ENCODE measurements around the gene ATP1A3.
"Not testable (repeated sequence)": the region's sequence is repeated elsewhere in the genome, so short reads cannot be mapped to it uniquely, and the experiment has no call there.

ATP1A3 gene

GRCh38 chr19:41939209-41939608 lies 54.8 kb downstream of the ATP1A3 start:
- H2BK15ac ChIP-seq (ENCODE audit: low read depth, poor library complexity, severe bottlenecking); H3K79me1 ChIP-seq (replicated peaks; ENCODE audit: low read length, poor library complexity, severe bottlenecking); H2AK5ac ChIP-seq (ENCODE audit: low read length, severe bottlenecking); H2AFZ ChIP-seq (ENCODE audit: low read depth, low read length); H3K4me1 ChIP-seq (ENCODE audit: control insufficient read depth, insufficient read depth, low read depth, low read length); H3K23ac ChIP-seq (ENCODE audit: low read length in 2 of 2); H3K27ac ChIP-seq (ENCODE audit: low read length, poor library complexity, severe bottlenecking); H4K91ac ChIP-seq (ENCODE audit: low read length); H4K8ac ChIP-seq (ENCODE audit: low read length); H3K36me3 ChIP-seq (ENCODE audit: control insufficient read depth in 1 of 2, insufficient read depth in 2 of 2, low read depth in 1 of 2, low read length in 2 of 2); DNase-seq; H3K4me3 ChIP-seq (ENCODE audit: insufficient read depth in 1 of 2, low read depth in 1 of 2, low read length in 2 of 2); H3K4ac ChIP-seq (ENCODE audit: low read depth in 1 of 2, low read length in 2 of 2); H2BK12ac ChIP-seq (ENCODE audit: low read length in 2 of 2); H2BK120ac ChIP-seq (ENCODE audit: low read depth, low read length); H3K9me3 ChIP-seq (ENCODE audit: control insufficient read depth, low read length); H3K4me2 ChIP-seq (ENCODE audit: low read length, poor library complexity, severe bottlenecking); H3K9ac ChIP-seq (ENCODE audit: low read length); H3K14ac ChIP-seq (ENCODE audit: low read length in 2 of 2); H3K18ac ChIP-seq (ENCODE audit: low read depth in 1 of 2, low read length in 2 of 2); H2BK5ac ChIP-seq (ENCODE audit: low read depth, low read length, poor library complexity, severe bottlenecking): not testable (repeated sequence)
- H3K27me3 ChIP-seq (ENCODE audit: control insufficient read depth in 1 of 2, insufficient read depth in 1 of 2, low read length in 2 of 2) = peaks cover 29 to 31% of the 10 kb centered on the region in 2 experiments

GRCh38 chr19:41937525-41938468 lies 56.2 kb downstream of the ATP1A3 start:
- Histone ChIP-seq H3K14ac (ENCODE audit: low read length in 2 of 2) (no peak overlapping the region), H4K8ac (ENCODE audit: low read length) (peak overlapping the region; percentile 39), H3K23ac (ENCODE audit: low read length in 2 of 2) (no peak overlapping the region), H2AK5ac (ENCODE audit: low read length, severe bottlenecking) (no peak overlapping the region), H3K4me2 (ENCODE audit: low read length, poor library complexity, severe bottlenecking) (no peak overlapping the region), H2AFZ (ENCODE audit: low read depth, low read length) (no peak overlapping the region), H3K9me3 (ENCODE audit: control insufficient read depth, low read length) (no peaks in the 10 kb centered on the region), H3K9ac (ENCODE audit: low read length) (no peak overlapping the region), H3K4me3 (ENCODE audit: insufficient read depth in 1 of 2, low read depth in 1 of 2, low read length in 2 of 2) (no peak overlapping the region), H2BK15ac (ENCODE audit: low read depth, poor library complexity, severe bottlenecking) (no peak overlapping the region), H3K4me1 (ENCODE audit: control insufficient read depth, insufficient read depth, low read depth, low read length) (peaks cover 9% of the 10 kb centered on the region), H2BK5ac (ENCODE audit: low read depth, low read length, poor library complexity, severe bottlenecking) (no peak overlapping the region), H4K91ac (ENCODE audit: low read length) (no peak overlapping the region), H3K18ac (ENCODE audit: low read depth in 1 of 2, low read length in 2 of 2) (no peak overlapping the region), H3K79me1 (replicated peaks; ENCODE audit: low read length, poor library complexity, severe bottlenecking) (no peaks in the 10 kb centered on the region), H3K27me3 (ENCODE audit: control insufficient read depth in 1 of 2, insufficient read depth in 1 of 2, low read length in 2 of 2) (peaks cover 41 to 43% of the 10 kb centered on the region in 2 experiments), H3K36me3 (ENCODE audit: control insufficient read depth in 1 of 2, insufficient read depth in 2 of 2, low read depth in 1 of 2, low read length in 2 of 2) (no peaks in the 10 kb centered on the region), H3K4ac (ENCODE audit: low read depth in 1 of 2, low read length in 2 of 2) (no peak overlapping the region), H3K27ac (ENCODE audit: low read length, poor library complexity, severe bottlenecking) (no peak overlapping the region), H2BK12ac (ENCODE audit: low read length in 2 of 2) (no peak overlapping the region), H2BK120ac (ENCODE audit: low read depth, low read length) (no peak overlapping the region)
- DNase-seq = no peak
- WGBS = 50% methylated on average over 21 of the region's 22 CpGs

- no peak overlapping the region for H2BK15ac ChIP-seq (ENCODE audit: low read depth, poor library complexity, severe bottlenecking)
- H2AFZ ChIP-seq (ENCODE audit: low read depth, low read length) = no peak overlapping the region
- no peak overlapping the region for H3K14ac ChIP-seq (ENCODE audit: low read length in 2 of 2)
- H2BK12ac ChIP-seq (ENCODE audit: low read length in 2 of 2) = no peak overlapping the region
- no peak overlapping the region for H2BK5ac ChIP-seq (ENCODE audit: low read depth, low read length, poor library complexity, severe bottlenecking)
- no peak overlapping the region for H3K4me2 ChIP-seq (ENCODE audit: low read length, poor library complexity, severe bottlenecking)
- DNase-seq = no peak
- no peak overlapping the region for H2AK5ac ChIP-seq (ENCODE audit: low read length, severe bottlenecking)
- no peaks in the 10 kb centered on the region for H3K9me3 ChIP-seq (ENCODE audit: control insufficient read depth, low read length)
- no peak overlapping the region for H3K27ac ChIP-seq (ENCODE audit: low read length, poor library complexity, severe bottlenecking)
- no peak overlapping the region for H4K91ac ChIP-seq (ENCODE audit: low read length)
- no peak overlapping the region for H3K4ac ChIP-seq (ENCODE audit: low read depth in 1 of 2, low read length in 2 of 2)
- H4K8ac ChIP-seq (ENCODE audit: low read length) = no peak overlapping the region
- no peak overlapping the region for H3K23ac ChIP-seq (ENCODE audit: low read length in 2 of 2)
- H3K36me3 ChIP-seq (ENCODE audit: control insufficient read depth in 1 of 2, insufficient read depth in 2 of 2, low read depth in 1 of 2, low read length in 2 of 2) = no peaks in the 10 kb centered on the region
- H3K27me3 ChIP-seq (ENCODE audit: control insufficient read depth in 1 of 2, insufficient read depth in 1 of 2, low read length in 2 of 2) = peaks cover 49 to 52% of the 10 kb centered on the region in 2 experiments
- H3K4me1 ChIP-seq (ENCODE audit: control insufficient read depth, insufficient read depth, low read depth, low read length) = peaks cover 9% of the 10 kb centered on the region
- WGBS = 79% methylated on average over 14 of the region's 15 CpGs
- no peak overlapping the region for H3K18ac ChIP-seq (ENCODE audit: low read depth in 1 of 2, low read length in 2 of 2)
- no peak overlapping the region for H2BK120ac ChIP-seq (ENCODE audit: low read depth, low read length)
- H3K4me3 ChIP-seq (ENCODE audit: insufficient read depth in 1 of 2, low read depth in 1 of 2, low read length in 2 of 2) = no peak overlapping the region
- H3K9ac ChIP-seq (ENCODE audit: low read length) = no peak overlapping the region
- no peaks in the 10 kb centered on the region for H3K79me1 ChIP-seq (replicated peaks; ENCODE audit: low read length, poor library complexity, severe bottlenecking)
These were observed 57.1 kb downstream of the ATP1A3 start for GRCh38 chr19:41936961-41937360.

GRCh38 chr19:41936416-41936850 lies 57.6 kb downstream of the ATP1A3 start:
- Histone ChIP-seq H3K4ac (ENCODE audit: low read depth in 1 of 2, low read length in 2 of 2) (no peak overlapping the region), H4K8ac (ENCODE audit: low read length) (no peak overlapping the region), H3K27me3 (ENCODE audit: control insufficient read depth in 1 of 2, insufficient read depth in 1 of 2, low read length in 2 of 2) (peaks cover 54 to 55% of the 10 kb centered on the region in 2 experiments), H3K36me3 (ENCODE audit: control insufficient read depth in 1 of 2, insufficient read depth in 2 of 2, low read depth in 1 of 2, low read length in 2 of 2) (no peaks in the 10 kb centered on the region), H3K9me3 (ENCODE audit: control insufficient read depth, low read length) (no peaks in the 10 kb centered on the region), H2AK5ac (ENCODE audit: low read length, severe bottlenecking) (no peak overlapping the region), H3K23ac (ENCODE audit: low read length in 2 of 2) (no peak overlapping the region), H3K4me2 (ENCODE audit: low read length, poor library complexity, severe bottlenecking) (no peak overlapping the region), H3K27ac (ENCODE audit: low read length, poor library complexity, severe bottlenecking) (no peak overlapping the region), H4K91ac (ENCODE audit: low read length) (no peak overlapping the region), H2BK12ac (ENCODE audit: low read length in 2 of 2) (no peak overlapping the region), H3K4me3 (ENCODE audit: insufficient read depth in 1 of 2, low read depth in 1 of 2, low read length in 2 of 2) (peak overlapping the region in 1 of 2 experiments; percentile 8), H3K79me1 (replicated peaks; ENCODE audit: low read length, poor library complexity, severe bottlenecking) (no peaks in the 10 kb centered on the region), H2AFZ (ENCODE audit: low read depth, low read length) (no peak overlapping the region), H2BK5ac (ENCODE audit: low read depth, low read length, poor library complexity, severe bottlenecking) (no peak overlapping the region), H2BK15ac (ENCODE audit: low read depth, poor library complexity, severe bottlenecking) (no peak overlapping the region), H3K4me1 (ENCODE audit: control insufficient read depth, insufficient read depth, low read depth, low read length) (peaks cover 9% of the 10 kb centered on the region), H3K14ac (ENCODE audit: low read length in 2 of 2) (peak overlapping the region in 1 of 2 experiments; percentile 41), H3K9ac (ENCODE audit: low read length) (no peak overlapping the region), H3K18ac (ENCODE audit: low read depth in 1 of 2, low read length in 2 of 2) (no peak overlapping the region), H2BK120ac (ENCODE audit: low read depth, low read length) (no peak overlapping the region)
- 87% methylated on average over 8 of the region's 8 CpGs for WGBS
- DNase-seq = no peak
